Measurements from ENCODE around the gene RERG.

GRCh38 chr12:15243102-15243501, 21.9 kb upstream of the RERG start:
- TF ChIP-seq ZNF121 (tag by site-specific recombination; IDR thresholded peaks at IDR 0.05) (no peak), CTCF (tag by site-specific recombination; IDR thresholded peaks at IDR 0.05) (no peak), ELK4 (IDR thresholded peaks at IDR 0.05; ENCODE audit: borderline replicate concordance, low read depth, low read length) (no peak)

All from HEK293 (cell line).